T-helper 17 cell (primary cell): ENCODE data around the gene RGS14. TPM values are rescaled to one million over a fixed set of nuclear protein-coding genes. Genes with fewer than 3 reads are reported as not detected.
A peak's percentile ranks its signal among the peaks of the same experiment; 100 is the strongest.

Experiments used
- ATAC-seq: fragments of 150-1000 bp; cut with Tn5 transposase; 2 replicates; pipeline ENCODE4 v1.10.0; 2021; ENCODE audit warnings: mild to moderate bottlenecking, moderate library complexity
- DNase-seq, 3 donors: peaks; one replicate each; pipeline versions ENCODE4 v3.0.0 to v3.0.0-alpha.2; 2020 to 2021
- H3K9me3 ChIP-seq: one replicate; pipeline ENCODE4 v1.7.0; 2013; ENCODE audit warnings: low read length, mild to moderate bottlenecking; ENCODE audit not compliant: control insufficient read depth, poor library complexity, severe bottlenecking
- H3K27ac Mint-ChIP-seq: one replicate; pipeline ENCODE4 v1.8.0; 2022; ENCODE audit warnings: mild to moderate bottlenecking, moderate library complexity, mixed read lengths
- H3K27me3 Mint-ChIP-seq: one replicate; pipeline ENCODE4 v1.8.0; 2022; ENCODE audit warnings: mixed read lengths
- H3K36me3 Mint-ChIP-seq: one replicate; pipeline ENCODE4 v1.8.0; 2022; ENCODE audit warnings: low read depth, mixed read lengths
- H3K4me1 Mint-ChIP-seq: one replicate; pipeline ENCODE4 v1.8.0; 2022; ENCODE audit warnings: mild to moderate bottlenecking, mixed read lengths
- H3K4me3 Mint-ChIP-seq: one replicate; pipeline ENCODE4 v1.8.0; 2022; ENCODE audit warnings: mild to moderate bottlenecking, moderate library complexity, mixed read lengths
- total RNA-seq, 4 donors: library from RNA in 2 of 4; stranded (reverse) in 2 of 4; gene quantifications; one replicate each; pipeline ENCODE4 v1.2.3 and lab custom pipeline; 2022 to 2026

RGS14 gene
- total RNA-seq, 2 donors from 2014 or later = 76.7 to 110 TPM

DNA sequence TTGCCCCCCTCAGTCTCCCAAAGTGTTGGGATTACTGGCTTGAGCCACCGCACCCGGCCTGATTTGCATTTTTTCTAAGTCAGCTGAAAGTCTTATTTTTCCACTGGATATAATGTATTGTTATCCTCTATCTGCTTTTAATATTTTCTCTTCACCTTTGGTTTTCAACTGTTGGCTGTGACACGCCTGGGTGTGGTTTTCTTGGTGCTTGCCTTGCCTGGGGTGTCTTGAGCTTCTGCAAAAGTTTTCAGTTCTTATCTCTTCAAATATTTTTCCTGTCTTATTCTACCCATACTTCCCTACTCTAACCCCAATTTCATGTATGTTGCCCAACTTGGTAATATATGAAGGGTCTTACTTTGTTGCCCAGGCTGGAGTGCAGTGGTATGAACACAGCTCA is 41.7 kb upstream of the RGS14 start:
- DNase-seq = no peak
- peaks cover 2% of the 10 kb centered on the region for H3K36me3 Mint-ChIP-seq
- no peaks in the 10 kb centered on the region for H3K27me3 Mint-ChIP-seq
- no peak overlapping the region for H3K4me3 Mint-ChIP-seq
- no peak overlapping the region for H3K27ac Mint-ChIP-seq
- H3K9me3 ChIP-seq = no peaks in the 10 kb centered on the region
- ATAC-seq = no peak
- H3K4me1 Mint-ChIP-seq = peaks cover 33% of the 10 kb centered on the region

DNA sequence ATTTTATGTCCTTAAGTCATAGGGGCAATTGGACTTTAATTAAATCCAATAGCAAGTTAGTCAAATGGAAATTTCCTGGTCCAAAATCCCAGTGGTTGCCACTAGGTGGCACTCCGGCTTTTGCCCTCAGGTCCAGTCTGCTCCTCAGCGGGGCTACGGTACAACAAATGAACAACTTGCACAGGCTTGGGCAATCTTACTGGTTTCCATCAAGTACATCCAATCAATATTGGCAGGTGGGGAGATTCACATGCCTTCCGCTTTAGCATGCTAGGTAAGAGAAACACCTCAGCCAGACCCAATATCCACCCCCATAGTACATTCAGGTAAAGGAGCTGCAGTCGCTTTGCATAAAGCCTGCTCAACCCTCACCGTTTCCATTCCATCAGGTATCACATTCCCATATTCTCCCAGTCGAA is 39.8 kb upstream of the RGS14 start:
- H3K27ac Mint-ChIP-seq = no peak overlapping the region
- no peaks in the 10 kb centered on the region for H3K27me3 Mint-ChIP-seq
- peaks cover 28% of the 10 kb centered on the region for H3K4me1 Mint-ChIP-seq
- ATAC-seq (peak; percentile 74), DNase-seq (peak; percentile 42 to 62 (median 46))
- H3K36me3 Mint-ChIP-seq = peaks cover 2% of the 10 kb centered on the region
- H3K4me3 Mint-ChIP-seq = no peak overlapping the region
- H3K9me3 ChIP-seq = no peaks in the 10 kb centered on the region

DNA sequence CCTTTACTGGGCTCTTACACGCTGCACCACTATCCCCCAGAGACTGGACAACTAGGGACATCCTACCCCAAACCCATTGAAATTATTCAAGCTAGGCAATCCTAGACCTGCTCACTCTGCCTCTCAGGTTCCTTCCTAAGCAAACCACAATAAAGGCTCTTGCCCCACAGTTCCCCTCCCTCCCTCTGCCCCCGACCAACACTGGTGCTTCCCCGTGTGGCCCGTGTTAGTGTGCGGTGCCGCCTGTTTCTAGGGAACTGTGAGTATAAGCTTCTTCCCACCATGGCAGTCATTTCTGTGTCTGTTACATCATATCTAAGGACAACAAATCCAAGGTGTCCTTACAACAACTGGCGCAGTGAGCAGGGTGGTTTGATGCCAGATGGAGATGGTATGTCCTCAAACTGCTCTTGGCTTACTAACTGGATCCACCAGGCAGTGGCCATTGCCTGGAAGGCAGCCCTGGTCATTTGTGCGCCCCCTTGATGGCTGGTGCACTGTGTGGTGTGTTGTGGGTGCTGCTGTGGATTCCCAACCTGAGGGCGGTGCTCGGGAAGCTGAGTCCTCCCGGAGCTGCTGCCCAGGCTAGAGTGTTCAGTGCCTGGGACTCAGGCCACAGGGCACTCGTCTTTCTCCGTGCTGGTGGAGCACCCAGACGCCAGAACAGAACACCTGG is 37.7 kb upstream of the RGS14 start:
- ATAC-seq = peak; percentile 79
- Mint-ChIP-seq H3K4me3 (peak overlapping the region; percentile 2), H3K4me1 (peaks cover 27% of the 10 kb centered on the region), H3K27ac (no peak overlapping the region), H3K27me3 (no peaks in the 10 kb centered on the region), H3K36me3 (peaks cover 2% of the 10 kb centered on the region)
- DNase-seq = no peak
- no peaks in the 10 kb centered on the region for H3K9me3 ChIP-seq

DNA sequence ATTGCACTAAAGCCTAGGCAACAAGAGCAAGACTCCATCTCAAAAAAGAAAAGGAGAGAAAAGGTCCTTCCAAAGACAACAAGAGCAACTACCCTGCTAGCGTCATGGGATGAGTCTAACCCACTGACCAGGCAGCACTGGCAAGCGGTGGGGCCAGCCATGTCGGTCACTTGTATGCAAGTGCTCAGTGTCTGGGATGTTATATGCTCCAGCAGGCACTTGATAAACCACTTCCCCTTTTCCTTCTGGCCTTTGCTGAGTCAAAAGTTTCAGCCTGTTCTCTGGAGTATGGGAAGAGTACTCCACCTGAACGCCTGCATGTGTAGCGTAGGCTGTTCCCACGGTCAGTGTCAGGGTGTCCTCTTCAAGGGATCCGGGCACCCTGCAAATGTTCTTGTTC is 36.8 kb upstream of the RGS14 start:
- DNase-seq (no peak), ATAC-seq (no peak)
- H3K36me3 Mint-ChIP-seq = peaks cover 2% of the 10 kb centered on the region
- no peaks in the 10 kb centered on the region for H3K9me3 ChIP-seq
- no peak overlapping the region for H3K27ac Mint-ChIP-seq
- H3K27me3 Mint-ChIP-seq = no peaks in the 10 kb centered on the region
- no peak overlapping the region for H3K4me3 Mint-ChIP-seq
- peaks cover 27% of the 10 kb centered on the region for H3K4me1 Mint-ChIP-seq

DNA sequence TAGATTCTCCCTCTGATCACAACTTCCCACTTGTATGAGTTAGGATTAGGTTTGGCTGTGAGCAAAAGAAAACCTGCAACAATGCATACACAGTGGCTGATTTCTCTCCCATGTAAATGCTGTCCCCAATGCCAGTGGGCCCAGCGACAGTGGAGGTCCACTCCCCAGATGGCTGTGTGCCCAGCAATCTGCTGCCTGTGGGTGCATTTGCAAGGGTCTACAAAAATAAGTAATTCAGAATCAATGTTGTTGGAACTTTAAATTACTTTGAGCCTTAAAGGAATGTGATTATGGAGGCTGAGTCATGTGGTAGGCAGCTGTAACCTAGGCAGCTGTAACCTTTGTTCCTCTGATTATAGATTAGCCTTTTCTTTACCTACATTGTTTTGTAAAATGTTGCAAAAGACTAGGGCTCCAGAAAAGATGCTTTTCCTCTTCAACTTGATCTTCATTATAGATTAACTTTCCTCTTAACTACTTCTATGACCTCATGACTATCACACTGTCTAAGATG is 31.8 kb upstream of the RGS14 start:
- peak overlapping the region; percentile 70 for H3K27ac Mint-ChIP-seq

DNA sequence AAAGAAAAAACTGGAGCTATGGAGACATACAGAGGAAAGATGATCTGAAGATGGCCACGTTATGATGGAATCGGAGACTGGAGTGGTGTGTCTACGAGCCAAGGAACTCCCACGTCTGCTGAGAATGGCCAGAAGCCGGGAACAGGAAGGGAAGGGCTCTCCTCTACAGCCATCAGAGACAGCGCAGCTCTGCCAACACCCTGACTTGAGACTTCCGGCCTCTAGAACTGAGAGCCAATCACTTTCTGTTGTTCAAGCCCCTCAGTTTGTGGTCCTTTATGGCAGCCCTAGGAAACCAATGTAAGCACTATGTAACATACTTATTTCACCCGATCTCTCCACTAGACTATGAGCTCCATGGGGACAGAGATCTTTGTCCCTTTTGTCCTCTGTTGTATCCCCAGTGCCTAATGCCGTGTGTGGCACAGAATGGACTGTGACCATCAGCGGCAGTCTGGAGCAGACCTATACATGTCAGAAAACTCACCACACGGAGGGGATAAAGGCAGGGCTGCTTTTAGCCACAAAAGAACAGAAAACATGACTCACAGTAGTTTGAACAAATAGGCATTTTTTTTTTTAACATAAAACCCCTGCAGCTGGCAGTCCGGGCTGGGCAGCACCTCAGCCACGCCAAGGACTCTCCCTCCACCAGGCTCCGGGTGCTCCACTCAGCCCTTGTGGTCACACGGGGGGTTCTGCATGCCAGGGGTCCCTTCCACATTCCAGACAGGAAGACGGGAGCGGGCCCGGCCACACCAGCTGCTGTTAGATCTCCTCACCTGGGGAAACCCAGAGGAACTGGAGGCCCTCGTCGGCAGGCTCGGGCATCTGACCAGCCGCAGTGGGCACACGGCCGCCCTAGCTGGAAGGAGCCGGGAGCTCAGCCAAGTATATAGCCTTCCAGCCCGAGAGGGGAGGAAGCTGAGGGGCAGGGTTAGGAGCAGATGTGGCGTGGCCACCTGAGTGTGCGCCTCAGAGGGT is 29.9 kb upstream of the RGS14 start:
- H3K27ac Mint-ChIP-seq = no peak overlapping the region
- H3K27me3 Mint-ChIP-seq = no peaks in the 10 kb centered on the region
- H3K9me3 ChIP-seq = no peaks in the 10 kb centered on the region
- DNase-seq (no peak), ATAC-seq (peak; percentile 28)
- H3K36me3 Mint-ChIP-seq = peaks cover 5% of the 10 kb centered on the region
- peak overlapping the region; percentile 56 for H3K4me3 Mint-ChIP-seq
- peaks cover 6% of the 10 kb centered on the region for H3K4me1 Mint-ChIP-seq

More for the DNA sequence above, 31.8 kb upstream of the RGS14 start:
- Mint-ChIP-seq H3K36me3 (peaks cover 3% of the 10 kb centered on the region), H3K4me3 (no peak overlapping the region), H3K27me3 (no peaks in the 10 kb centered on the region), H3K4me1 (peaks cover 8% of the 10 kb centered on the region)
- no peak for DNase-seq
- H3K9me3 ChIP-seq = no peaks in the 10 kb centered on the region
- ATAC-seq = no peak

DNA sequence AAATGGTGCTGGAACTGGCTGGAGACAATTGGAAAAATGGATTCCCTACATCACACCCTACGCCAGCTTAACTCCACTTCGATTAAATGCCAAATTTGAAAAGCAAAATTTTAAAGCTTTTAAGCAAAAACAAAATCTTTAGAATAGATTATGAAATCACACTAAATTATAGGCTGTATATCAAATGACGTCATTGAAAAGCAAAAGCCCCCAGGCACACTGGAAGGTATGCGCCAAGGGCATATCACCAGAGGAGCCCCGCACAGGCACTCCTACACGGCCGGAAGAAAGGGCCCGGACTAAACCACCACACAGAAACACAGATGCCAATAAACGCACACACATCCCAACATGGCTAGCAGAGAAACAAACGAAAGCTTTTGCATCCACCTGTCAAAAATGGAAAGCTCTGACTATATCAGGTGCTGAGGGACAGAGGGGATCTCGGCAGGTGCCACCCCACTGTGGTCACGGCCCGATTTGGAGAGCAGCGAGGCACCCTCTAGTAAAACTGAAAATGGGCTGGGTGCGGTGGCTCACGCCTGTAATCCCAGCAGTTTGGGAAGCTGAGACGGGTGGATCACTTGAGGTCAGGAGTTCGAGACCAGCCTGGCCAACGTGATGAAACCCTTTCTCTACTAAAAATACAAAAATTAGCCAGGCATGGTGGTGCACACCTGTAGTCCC is 29.0 kb upstream of the RGS14 start:
- H3K9me3 ChIP-seq = no peaks in the 10 kb centered on the region
- H3K27ac Mint-ChIP-seq = no peak overlapping the region
- ATAC-seq (no peak), DNase-seq (no peak)
- H3K27me3 Mint-ChIP-seq = no peaks in the 10 kb centered on the region
- H3K4me3 Mint-ChIP-seq = no peak overlapping the region
- peaks cover 8% of the 10 kb centered on the region for H3K4me1 Mint-ChIP-seq
- peaks cover 5% of the 10 kb centered on the region for H3K36me3 Mint-ChIP-seq

DNA sequence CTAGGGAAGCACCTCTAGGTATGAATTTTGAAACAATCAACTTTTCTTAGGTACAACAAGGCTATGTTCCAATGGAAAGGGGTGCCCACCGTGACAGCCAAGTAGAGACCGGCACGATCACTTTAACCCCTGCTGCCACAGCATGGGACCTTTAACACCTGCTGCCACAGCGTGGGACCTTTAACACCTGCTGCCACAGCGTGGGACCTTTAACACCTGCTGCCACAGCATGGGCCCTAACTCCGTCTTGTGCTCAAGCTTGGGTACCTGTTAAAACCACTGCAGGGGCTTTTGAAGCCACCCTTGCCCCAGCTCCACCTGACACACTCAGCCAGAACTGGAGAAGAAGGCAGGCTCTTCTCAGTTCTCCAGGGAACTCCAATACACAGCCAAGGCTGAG is 27.8 kb upstream of the RGS14 start:
- Mint-ChIP-seq H3K4me3 (no peak overlapping the region), H3K36me3 (peaks cover 5% of the 10 kb centered on the region)
- no peak for ATAC-seq

DNA sequence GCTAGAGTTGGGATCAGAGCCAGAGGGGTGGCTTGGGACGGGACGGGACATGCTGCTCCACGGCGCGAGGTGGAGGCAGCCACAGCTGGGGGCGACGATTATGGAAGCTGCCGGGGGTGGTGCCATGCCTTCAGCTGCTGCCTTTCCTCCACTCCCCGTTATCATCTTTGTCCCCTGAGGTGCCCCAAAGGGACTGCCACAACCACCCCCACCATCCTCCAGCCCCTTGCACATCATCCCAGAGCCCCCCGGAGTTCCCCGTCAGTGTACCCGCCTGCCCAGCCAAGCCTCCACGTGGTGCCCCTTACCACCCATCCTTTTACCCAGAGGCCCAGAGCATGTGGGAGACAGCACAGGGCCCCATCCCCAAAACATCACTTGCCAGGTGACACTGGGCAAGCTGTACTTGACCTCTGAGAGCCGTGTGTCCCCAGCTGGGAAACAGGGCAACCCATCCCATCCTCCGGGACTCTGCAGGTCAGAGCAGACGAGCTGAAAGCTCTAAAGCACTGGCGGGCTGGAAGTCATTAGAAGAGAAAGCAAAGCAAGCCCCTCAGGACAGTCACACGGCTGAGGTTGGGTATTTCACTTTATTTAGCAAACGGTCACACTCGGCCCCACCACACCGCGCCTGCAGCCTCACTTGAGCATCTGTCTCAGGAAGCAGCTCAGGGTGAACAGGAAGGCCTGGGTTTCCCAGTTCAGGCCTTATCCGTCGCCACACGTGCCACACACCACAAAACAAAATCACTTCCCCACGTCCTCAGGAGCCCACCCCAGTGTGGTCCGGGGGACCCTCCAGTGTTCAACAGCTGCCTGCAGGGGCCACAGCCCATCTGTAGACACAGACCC is 26.5 kb upstream of the RGS14 start:
- H3K4me3 Mint-ChIP-seq = no peak overlapping the region
- DNase-seq (no peak), ATAC-seq (peak; percentile 16)
- peak overlapping the region; percentile 37 for H3K27ac Mint-ChIP-seq
- H3K4me1 Mint-ChIP-seq = peaks cover 14% of the 10 kb centered on the region
- peaks cover 10% of the 10 kb centered on the region for H3K36me3 Mint-ChIP-seq
- no peaks in the 10 kb centered on the region for H3K27me3 Mint-ChIP-seq
- no peaks in the 10 kb centered on the region for H3K9me3 ChIP-seq

More for the DNA sequence above, 27.8 kb upstream of the RGS14 start:
- H3K4me1 Mint-ChIP-seq = peaks cover 8% of the 10 kb centered on the region
- no peak for DNase-seq
- H3K9me3 ChIP-seq = no peaks in the 10 kb centered on the region
- H3K27me3 Mint-ChIP-seq = no peaks in the 10 kb centered on the region
- H3K27ac Mint-ChIP-seq = no peak overlapping the region

DNA sequence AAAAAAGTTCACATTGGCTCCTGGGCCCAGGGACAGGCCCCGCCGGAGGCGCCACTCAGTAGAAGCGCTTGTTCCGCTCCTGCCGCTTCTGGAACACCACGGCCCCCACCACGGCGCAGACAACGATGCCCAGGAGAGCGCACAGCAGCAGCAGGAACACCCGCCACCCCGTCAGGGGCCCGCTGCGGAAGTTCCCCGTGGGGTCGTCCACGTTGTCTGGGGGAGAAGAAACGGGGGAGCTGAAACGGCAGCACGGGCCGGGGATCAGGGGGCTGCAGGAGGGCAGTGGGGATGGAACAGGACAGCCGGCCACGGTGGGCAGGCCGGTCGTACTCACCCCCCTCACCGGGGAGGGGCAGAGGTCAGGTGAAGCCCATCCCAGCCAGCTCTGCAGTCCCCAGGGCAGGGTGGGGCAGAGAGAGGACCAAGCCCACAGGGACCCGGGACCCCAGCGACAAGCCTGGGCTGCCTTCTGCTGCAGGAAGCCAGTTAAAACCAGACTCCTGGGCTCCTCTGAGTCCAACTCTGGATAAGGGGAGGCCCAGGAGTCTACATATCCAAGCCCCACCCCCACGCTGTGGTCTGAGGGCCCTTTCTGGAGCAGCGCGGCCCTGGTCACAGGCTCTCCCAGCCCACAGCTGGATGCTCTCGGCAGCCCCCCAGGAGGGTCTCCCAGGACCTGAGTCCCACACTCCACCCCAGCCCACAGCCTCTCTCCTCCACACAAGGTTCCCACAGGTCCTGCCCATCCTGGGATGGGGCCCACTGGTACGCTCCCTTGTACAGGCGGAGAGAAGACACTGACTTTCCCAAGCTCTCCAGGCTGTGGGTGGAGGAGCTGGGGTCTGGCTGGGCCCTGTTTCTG is 25.5 kb upstream of the RGS14 start:
- H3K36me3 Mint-ChIP-seq = peaks cover 12% of the 10 kb centered on the region
- no peak overlapping the region for H3K27ac Mint-ChIP-seq

DNA sequence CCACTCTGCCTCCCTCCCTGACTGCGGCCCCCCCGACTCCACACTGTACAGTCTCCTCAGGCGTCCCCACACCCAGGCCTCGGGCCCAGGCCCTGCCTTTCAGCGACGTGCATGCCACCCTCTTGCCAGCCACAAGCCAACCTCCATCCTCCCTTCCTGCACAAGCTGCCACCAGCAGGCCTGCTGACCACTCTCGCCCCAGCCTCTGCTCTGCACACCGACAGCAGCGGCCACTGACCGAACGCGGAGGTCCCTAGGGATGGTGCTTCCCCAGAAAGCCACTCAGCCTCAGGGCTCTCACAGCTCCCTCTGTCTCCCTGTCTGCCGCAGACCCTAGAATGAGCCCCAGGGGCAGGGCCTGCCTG is 24.8 kb upstream of the RGS14 start:
- Mint-ChIP-seq H3K27ac (no peak overlapping the region), H3K36me3 (peaks cover 12% of the 10 kb centered on the region), H3K27me3 (no peaks in the 10 kb centered on the region), H3K4me1 (peaks cover 14% of the 10 kb centered on the region), H3K4me3 (no peak overlapping the region)
- H3K9me3 ChIP-seq = no peaks in the 10 kb centered on the region
- no peak for DNase-seq
- ATAC-seq = no peak

More for the DNA sequence above, 25.5 kb upstream of the RGS14 start:
- no peaks in the 10 kb centered on the region for H3K9me3 ChIP-seq
- Mint-ChIP-seq H3K4me1 (peaks cover 16% of the 10 kb centered on the region), H3K4me3 (no peak overlapping the region), H3K27me3 (no peaks in the 10 kb centered on the region)
- ATAC-seq = no peak
- no peak for DNase-seq
